Mucosa of gallbladder (tissue), 1 donor: ENCODE results near the gene CWC25. TPM values are rescaled to one million over a fixed set of nuclear protein-coding genes. Genes with fewer than 3 reads are reported as not detected.
"Not testable (repeated sequence)": the region's sequence is repeated elsewhere in the genome, so short reads cannot be mapped to it uniquely, and the experiment has no call there.

Source experiments
- DNase-seq: peaks from one replicate; pipeline ENCODE4 v3.0.0-alpha.2; 2020; ENCODE audit warnings: low spot score
- total RNA-seq: library from RNA; stranded (reverse); gene quantifications from one replicate; pipeline ENCODE4 v1.2.1, GENCODE V29; 2021
- donor health status: DM: no; HTN: no; CAD: no.

The CWC25 gene
- total RNA-seq, 1 donor from 2014 or later = 19.3 TPM

DNA sequence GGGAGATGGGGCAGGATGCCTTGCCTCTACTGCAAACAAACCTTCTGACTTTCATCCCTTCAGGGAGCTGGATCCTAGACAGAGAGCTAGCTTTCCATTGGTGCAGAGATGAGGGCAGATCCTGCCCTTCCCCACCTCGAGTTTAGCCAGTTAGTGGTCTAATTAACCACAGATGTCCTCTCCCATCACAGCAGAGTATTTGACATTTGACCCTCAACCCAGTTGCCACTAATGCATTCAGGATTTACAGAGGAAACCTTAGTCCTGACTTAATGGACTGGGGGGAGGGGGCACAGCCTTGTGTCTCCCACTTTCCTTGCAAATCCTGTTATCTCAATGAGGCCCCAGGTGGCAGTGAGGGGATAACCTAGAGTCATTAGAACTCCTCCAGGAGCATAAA is 35.9 kb downstream of the CWC25 start:
- no peak for DNase-seq

DNA sequence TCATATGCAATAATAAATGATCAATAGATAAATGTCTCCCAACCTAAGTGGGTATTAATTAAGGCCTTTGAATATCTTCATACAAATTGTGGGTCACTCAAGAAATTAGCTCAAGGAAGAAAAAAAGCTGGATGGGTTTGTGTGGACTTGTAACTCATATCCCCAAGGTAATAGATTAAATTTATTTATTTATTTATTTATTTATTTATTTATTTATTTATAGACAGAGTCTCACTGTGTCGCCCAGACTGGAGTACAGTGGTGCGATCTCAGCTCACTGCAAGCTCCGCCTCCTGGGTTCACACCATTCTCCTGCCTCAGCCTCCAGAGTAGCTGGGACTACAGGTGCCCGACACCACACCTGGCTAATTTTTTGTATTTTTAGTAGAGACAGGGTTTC is 37.1 kb downstream of the CWC25 start:
- not testable (repeated sequence) for DNase-seq

DNA sequence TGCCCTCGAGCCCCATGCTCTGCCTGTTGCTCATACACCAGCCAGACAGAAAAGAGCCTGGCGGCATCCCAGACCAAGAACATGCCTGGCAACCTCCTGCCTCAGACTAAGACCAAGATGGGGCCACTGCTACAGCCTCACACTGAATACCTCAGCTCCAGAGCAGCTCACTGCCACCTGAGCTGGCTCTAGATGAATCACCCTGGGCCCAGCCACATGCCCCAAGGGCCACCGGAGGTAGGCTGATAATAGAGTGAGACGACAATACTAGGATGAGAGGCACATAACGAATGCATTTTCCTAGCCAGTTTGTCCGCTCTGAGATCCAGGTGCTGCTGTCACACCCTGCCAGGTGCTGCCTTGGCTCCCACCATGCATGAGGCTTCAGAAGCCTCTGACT is 38.7 kb downstream of the CWC25 start:
- DNase-seq = no peak

DNA sequence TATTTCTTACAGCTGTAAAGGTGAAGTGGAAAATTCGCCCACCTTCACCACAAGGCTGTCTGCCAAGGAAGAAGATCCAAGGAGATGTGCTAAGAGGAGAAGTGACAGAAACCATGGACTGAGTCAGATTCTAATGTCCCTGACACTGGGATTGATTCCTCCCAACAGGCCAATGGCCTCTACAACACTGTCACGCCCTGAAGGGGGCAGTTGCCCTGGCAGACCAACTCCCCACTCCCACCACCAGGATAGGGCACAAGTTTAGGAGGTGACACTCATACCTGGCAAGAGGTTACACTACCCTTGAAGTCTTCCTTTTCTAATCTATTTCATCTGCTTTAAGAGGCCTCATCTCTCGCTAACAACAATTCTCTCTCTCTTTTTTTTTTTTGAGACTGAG is 41.9 kb downstream of the CWC25 start:
- DNase-seq = no peak

DNA sequence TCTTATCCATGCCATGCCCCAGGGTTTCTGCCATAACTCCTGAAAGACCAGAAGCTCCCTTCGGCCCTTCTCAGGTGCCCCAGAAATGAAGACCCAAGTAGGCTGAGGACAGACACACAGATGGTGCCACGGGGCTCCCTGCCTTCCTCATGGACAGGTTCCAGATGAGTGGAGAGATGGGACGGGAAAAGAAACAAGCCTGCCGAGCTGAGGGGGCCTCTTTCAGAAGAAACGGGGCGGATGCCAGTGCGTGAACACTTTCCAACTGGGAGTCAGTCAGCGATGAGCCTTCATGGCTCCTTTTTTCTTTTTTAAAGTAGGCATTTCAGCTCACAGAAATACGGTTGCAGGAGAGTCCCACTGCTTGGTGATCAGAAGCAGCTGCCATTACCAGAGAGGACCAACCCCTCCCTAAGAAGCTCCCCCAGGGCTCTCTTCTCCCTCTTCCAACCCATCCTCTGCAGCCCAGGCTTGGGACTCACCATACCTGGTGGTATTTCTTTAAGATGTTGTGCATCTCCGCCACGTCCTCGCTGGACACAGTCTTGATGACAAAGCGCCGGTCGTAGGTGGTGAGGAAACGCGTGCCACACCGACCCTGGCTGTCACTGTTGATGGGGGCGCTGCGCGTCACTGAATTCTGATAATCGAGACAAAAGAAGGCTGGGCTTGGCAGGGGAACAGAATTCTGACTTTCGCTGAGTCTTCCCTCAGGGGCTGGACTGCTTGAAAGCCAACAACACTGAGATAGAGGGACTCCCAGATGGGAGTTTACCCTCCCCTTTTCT is 45.0 kb downstream of the CWC25 start:
- DNase-seq = no peak

DNA sequence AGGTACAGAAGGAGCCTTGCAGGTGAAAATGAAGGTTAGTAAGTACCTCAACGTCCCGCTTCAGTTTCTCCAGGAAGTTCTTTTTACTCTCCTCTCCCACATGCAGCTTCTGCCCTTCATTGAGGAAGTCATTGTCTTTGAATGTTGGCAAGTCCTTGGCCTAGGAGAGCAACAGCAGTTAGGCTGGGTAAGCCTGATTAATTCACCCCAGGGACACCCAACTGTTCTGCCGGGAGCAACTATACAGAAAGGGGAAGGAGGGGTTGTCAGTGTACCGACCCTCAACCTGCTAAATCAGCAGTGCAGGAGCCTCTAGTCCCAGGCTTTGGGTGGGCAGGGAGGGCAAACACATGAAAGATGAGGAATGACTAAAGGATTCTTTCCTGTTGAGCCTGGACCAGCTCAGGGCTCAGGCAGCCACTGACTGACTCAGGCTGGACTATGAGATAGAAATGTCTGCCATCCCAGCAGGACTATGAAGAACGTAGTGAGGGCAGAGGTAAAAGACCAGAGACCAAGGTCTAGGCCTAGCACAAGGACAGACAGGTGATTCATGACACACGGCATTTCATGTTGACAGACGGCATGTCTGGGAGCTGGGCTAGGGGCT is 47.4 kb downstream of the CWC25 start:
- DNase-seq = no peak

DNA sequence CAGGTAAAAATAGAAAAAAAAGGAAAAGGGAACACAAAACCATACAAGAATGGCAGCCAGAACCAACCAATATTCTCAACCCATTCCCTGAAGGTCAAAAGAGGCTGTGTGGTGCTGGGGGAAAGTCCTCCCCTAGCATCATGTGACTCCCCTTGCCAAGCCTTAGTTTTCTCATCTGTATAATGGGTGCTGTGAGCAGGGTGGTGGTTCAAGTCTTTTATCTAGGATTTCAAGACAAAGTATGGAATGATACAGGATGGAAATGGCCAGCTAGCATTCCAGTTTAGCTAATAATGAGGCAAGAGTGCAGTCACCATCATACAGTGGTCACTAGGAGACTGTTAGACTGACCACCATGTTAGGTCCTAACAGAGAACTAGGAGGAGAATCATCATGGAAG is 51.9 kb downstream of the CWC25 start:
- DNase-seq = no peak

DNA sequence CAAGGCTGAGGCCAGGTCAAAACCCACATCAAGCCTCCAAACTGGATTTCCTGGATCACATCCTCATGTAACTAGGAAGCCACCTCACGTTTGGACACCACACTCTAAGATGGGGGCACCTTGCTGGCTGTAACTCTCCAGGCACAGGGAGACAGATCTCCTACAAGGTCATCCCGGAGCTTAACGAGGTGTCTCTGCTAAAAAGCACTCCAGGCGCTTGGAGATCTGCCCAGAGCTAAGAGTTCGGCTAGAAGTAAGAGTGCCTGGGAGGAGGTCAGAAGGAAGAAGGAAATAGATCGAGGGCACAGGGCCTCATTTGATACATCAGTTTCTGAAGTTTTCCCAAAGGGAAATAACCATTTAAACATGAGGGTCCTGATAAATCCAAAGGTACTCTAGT is 56.7 kb downstream of the CWC25 start:
- no peak for DNase-seq

DNA sequence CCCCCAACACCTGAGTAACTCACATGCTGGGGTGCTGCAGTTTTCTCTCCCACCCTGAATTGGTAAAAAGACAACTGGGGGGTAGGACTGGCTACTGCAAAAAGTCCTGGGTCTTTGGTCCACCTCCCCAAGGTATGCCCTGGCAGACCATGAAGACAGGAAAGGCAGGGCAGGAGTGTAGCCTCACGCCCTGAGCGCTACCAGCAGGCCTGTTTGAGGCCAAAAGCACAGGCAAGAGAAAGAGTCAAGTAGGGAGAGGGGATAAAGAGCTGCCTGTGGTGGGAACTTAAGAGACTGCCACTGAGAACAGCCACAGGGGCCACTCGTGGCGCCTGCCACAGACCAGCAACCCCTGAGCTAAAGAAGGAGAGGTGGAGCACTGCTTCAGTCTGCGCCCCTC is 58.8 kb downstream of the CWC25 start:
- DNase-seq = no peak

DNA sequence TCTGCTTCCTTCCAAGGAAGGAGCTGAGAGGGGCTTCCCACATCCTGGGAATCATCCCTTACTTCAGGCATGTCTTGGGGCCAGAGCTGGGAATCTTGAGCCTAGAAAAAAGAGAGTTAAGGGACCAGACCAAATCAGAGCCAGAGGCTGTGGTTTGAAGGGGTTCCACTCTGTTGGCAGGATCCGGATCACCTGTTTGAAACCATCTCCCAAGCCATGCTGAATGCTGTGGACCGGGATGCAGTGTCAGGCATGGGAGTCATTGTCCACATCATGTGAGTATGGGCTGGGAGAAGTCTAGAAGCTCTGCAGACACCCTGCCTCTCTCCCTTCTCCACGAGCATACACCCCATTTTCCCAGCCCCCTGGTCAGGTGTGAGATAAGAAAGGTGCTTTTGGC is 62.9 kb downstream of the CWC25 start:
- DNase-seq = no peak

DNA sequence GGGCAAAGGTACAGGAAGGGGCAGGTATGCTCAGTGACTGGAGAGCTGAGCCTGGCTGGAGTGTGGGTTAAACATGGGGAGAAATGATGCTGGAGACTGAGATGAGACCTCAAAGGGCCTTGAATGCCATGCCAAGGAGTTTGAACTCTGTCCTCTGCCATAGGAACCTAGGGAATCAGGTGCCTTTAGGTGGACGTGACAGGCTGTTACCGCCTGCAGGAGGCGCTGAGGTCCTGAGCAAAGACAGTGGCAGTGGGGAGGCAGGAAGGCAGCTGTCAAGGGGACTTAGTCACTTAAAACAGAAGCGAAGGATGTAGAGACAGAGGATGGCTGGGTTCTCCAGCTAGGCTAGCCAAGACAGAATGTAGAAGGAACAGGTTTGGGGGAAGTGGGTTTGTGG is 63.5 kb downstream of the CWC25 start:
- DNase-seq = no peak

DNA sequence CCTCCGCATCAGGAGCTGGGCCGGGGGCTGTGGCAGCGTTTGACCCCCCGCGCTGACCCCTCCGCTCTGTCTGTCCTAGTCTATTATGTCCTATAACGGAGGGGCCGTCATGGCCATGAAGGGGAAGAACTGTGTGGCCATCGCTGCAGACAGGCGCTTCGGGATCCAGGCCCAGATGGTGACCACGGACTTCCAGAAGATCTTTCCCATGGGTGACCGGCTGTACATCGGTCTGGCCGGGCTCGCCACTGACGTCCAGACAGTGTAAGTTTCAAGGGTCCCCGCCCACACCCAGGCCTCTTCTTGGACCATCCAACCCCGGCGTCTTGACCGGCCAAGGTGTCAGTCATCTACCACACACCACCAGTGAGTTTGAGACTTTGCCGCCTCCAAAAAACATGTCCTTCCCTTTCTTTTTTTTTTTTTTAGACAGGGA is 72.0 kb downstream of the CWC25 start:
- DNase-seq = no peak

DNA sequence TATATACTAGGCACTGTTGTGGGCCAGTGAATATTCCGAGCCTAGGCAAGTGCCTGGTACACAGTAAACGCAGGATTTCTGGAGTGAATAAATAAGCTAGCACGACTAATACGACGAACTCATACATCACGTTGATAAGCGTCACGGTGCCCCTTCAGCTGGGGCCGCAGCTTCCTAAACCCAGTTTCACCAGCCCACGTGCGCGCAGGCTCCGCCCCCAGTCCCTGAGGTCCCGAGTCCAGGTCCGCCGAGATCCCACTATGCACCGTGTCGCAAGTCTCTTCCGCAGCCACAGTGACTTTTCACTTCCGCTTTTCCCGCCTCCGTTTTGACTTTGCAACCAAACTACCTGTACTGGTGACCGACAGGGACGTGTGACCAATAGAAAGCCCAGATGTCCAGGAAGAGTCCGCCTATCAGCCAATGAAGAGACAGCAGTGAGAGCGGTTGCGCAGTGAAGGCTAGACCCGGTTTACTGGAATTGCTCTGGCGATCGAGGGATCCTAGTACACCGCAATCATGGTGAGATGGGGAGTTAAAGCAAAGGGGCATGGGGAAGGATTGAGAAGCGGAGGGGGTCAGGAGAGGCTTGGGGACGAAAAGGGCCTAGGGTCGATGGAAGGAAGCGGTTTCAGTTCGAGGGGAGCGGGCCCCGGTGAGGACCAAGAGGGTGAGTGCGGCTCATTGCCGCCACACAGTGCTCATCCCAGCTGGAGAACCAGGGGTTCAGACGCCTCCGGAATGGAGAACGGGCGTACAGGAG is 72.6 kb downstream of the CWC25 start, which contains the start of gene PSMB3:
PSMB3 (plus strand) TSS at position 434 of the 763 bp plus-strand sequence; CDS start at position 520, 86 bp downstream.
- DNase-seq = peak; percentile 99

DNA sequence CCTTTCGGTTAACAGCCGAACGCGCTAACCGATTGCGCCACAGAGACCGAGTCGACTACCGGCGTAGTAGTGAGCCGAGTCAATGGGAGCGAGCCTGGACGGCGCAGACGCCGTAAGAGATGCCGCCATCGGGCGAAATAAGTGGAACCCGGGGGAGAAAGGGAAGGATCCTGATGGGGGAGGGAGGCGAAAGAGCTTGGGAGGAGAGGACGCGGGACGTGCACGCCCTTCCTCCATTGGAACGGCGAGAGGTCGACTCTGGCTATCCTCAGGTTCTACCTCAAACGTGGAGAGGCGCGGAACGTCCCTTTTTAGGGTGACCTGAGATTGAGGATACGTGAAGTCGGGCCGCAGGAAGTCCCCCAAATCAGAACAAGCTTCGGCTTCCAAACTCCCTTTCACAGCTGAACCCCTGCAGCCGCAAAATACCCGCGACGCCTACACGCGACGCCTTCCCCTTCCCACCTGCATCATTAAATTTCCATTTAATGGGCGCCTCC is 73.3 kb downstream of the CWC25 start:
- DNase-seq = peak; percentile 87

DNA sequence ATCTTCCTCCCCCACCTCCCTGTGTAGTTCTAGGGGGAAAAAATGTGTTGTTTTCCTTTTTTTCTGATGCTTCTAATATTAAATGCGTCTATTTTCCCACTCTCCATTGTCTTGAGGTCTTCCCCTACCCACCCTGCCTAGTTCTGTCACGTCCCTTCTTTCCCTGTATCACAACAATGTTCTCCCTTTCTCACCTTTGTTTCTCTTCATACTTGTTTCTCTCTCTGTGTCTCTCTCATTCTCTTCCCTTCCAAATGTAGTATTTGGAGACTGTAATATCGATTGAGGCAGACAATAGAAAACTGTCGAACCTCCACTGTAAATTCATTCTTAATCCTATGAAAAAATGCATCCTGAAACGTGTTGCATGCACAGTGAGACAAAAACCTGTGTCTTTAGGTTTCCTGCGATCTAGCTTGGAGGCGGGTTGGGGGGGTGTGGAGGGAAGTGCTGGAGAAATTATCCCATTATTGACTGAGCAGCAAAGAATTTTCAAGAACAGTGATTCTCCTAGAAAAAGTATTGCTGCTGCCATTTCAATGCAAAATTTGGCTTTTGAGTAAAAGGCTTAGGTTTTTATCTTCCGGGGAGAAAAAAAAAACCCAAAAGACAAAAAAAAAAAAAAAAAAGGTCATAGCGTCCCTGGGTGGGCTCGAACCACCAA is 73.8 kb downstream of the CWC25 start:
- DNase-seq = no peak

Other genes with a start within 250 kb of the CWC25 start
- 4.5 TPM for gene SRCIN1, start 219.4 kb downstream of the CWC25 start, total RNA-seq
- 2.8 TPM for gene EPOP, start 150.4 kb downstream of the CWC25 start, total RNA-seq
- gene MLLT6, start 120.0 kb downstream of the CWC25 start, total RNA-seq = 175 TPM
- 51.5 TPM for gene CISD3, start 95.0 kb downstream of the CWC25 start, total RNA-seq
- gene PCGF2, start 77.0 kb downstream of the CWC25 start, total RNA-seq = 52.3 TPM
- 119 TPM for gene PSMB3, start 72.6 kb downstream of the CWC25 start, total RNA-seq
- 46.7 TPM for gene PIP4K2B, start 25.8 kb downstream of the CWC25 start, total RNA-seq
- 984 TPM for gene RPL23, start 28.4 kb upstream of the CWC25 start, total RNA-seq
- 247 TPM for gene LASP1, start 44.7 kb upstream of the CWC25 start, total RNA-seq
- not detected for gene FBXO47, start 142.1 kb upstream of the CWC25 start, total RNA-seq